Nephron (organoid): ENCODE measurements around the gene COMP.
"Not testable (repeated sequence)": the region's sequence is repeated elsewhere in the genome, so short reads cannot be mapped to it uniquely, and the experiment has no call there.

ENCODE experiments used
- H3K27ac Mint-ChIP-seq, 3 experiments: 2 replicates each; pipeline ENCODE4 v1.8.0; 2020; ENCODE audit warnings: mixed read lengths in 3 of 3, mild to moderate bottlenecking in 2 of 3, moderate library complexity in 1 of 3
- H3K27me3 Mint-ChIP-seq: 2 replicates; pipeline ENCODE4 v1.8.0; 2021; ENCODE audit warnings: low read depth, mild to moderate bottlenecking, moderate library complexity, mixed read lengths
- H3K36me3 Mint-ChIP-seq: 2 replicates; pipeline ENCODE4 v1.8.0; 2020; ENCODE audit warnings: low read depth, mixed read lengths
- H3K4me1 Mint-ChIP-seq: 2 replicates; pipeline ENCODE4 v1.8.0; 2020; ENCODE audit warnings: mixed read lengths
- H3K4me3 Mint-ChIP-seq, 3 experiments: 2 replicates each; pipeline ENCODE4 v1.8.0; 2020; ENCODE audit warnings: mild to moderate bottlenecking in 3 of 3, mixed read lengths in 3 of 3, moderate library complexity in 2 of 3
- H3K9me3 Mint-ChIP-seq: 2 replicates; pipeline ENCODE4 v1.8.0; 2020; ENCODE audit warnings: mixed read lengths
- TF ChIP-seq, protein P1 (sequence below), 3 experiments: fragments of 200-600 bp; sonication (generic); IDR thresholded peaks; one replicate each; pipeline ENCODE4 v1.5.0; 2021; ENCODE audit warnings: antibody characterized with exemption in 3 of 3; ENCODE audit not compliant: unreplicated experiment in 3 of 3

Gene COMP

DNA sequence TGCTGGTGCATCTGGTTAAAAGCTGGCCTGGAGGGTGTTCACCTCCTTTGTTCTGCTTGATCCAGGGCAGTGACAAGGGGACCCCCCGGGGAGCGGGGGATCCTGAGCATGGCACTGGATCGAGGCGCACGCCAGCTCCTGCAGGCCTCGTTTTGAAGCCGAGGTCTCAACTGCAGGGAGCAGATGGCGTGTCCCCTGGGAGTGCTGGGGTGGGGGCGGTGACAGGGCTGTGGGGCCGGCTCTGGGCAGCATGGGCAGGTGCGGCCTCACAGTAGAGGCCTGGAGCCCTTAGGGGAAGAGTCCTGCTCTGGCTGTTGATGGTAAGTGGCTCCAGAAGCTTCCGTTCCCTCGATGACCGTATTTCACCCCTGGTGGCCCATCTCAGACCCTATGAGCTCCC is 55.8 kb downstream of the COMP start:
- Mint-ChIP-seq H3K4me3 (no peak overlapping the region), H3K27ac (peak overlapping the region in 1 of 3 experiments; percentile 53), H3K9me3 (no peaks in the 10 kb centered on the region), H3K27me3 (peaks cover 9% of the 10 kb centered on the region), H3K4me1 (peaks cover 39% of the 10 kb centered on the region), H3K36me3 (no peaks in the 10 kb centered on the region)
- TF ChIP-seq, protein P1, sequence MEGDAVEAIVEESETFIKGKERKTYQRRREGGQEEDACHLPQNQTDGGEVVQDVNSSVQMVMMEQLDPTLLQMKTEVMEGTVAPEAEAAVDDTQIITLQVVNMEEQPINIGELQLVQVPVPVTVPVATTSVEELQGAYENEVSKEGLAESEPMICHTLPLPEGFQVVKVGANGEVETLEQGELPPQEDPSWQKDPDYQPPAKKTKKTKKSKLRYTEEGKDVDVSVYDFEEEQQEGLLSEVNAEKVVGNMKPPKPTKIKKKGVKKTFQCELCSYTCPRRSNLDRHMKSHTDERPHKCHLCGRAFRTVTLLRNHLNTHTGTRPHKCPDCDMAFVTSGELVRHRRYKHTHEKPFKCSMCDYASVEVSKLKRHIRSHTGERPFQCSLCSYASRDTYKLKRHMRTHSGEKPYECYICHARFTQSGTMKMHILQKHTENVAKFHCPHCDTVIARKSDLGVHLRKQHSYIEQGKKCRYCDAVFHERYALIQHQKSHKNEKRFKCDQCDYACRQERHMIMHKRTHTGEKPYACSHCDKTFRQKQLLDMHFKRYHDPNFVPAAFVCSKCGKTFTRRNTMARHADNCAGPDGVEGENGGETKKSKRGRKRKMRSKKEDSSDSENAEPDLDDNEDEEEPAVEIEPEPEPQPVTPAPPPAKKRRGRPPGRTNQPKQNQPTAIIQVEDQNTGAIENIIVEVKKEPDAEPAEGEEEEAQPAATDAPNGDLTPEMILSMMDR (IDR thresholded peaks at IDR 0.05; ENCODE audit: unreplicated experiment in 3 of 3) = no peak

DNA sequence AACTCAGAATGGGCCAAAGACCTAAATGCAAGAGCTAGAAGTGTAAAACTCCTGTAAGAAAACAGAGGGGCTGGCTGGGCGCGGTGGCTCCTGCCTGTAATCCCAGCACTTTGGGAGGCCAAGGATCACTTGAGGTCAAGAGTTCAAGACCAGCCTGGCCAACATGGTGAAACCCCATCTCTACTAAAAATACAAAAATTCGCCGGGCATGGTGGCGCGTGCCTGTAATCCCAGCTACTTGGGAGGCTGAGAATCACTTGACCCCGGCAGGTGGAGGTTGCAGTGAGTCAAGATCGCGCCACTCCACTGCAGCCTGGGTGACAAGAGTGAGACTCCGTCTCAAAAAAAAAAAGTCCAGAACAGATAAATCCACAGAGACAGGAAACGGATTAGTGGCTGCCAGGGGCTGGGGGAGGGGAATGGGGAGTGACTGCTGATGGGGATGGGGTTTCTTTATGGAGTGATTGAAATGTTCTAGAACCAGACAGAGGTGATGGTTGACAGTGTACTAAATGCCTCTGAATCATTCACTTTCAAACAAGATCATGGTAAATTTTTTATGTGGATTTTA is 57.3 kb downstream of the COMP start:
- not testable (repeated sequence) for H3K9me3 Mint-ChIP-seq, H3K36me3 Mint-ChIP-seq, H3K27me3 Mint-ChIP-seq
- Mint-ChIP-seq H3K4me3 (peak overlapping the region in 2 of 3 experiments; percentile 43 to 51), H3K27ac (peak overlapping the region; percentile 67 to 88 (median 76)), H3K4me1 (peaks cover 39% of the 10 kb centered on the region)

DNA sequence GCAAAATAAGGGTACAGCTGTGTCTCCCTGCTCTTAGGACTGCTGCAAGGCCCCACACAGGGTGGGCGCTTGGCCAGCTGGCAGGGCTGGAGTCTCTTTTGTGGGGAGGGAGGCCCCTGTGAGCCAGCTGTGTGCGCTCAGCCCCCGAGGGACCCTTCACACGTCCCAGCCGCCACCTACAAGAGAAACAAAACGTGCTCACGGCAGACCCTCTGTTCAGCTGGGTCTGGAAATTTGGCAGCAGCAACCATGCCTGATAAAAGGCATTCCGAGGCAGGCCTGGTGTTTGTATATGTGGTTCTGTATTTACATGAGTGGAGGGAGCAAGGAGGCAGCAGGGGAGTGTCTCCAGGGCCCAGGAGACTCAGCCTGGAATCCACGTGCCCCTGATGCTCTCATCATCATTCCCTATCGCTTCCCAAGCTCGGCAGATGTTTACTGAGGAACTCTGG is 57.9 kb downstream of the COMP start:
- TF ChIP-seq, protein P1 (IDR thresholded peaks at IDR 0.05; ENCODE audit: unreplicated experiment in 3 of 3) = no peak
- peaks cover 39% of the 10 kb centered on the region for H3K4me1 Mint-ChIP-seq
- H3K27me3 Mint-ChIP-seq = peaks cover 5% of the 10 kb centered on the region
- no peaks in the 10 kb centered on the region for H3K9me3 Mint-ChIP-seq
- H3K4me3 Mint-ChIP-seq = peak overlapping the region in 2 of 3 experiments; percentile 43 to 51
- H3K27ac Mint-ChIP-seq = peak overlapping the region; percentile 67 to 88 (median 76)
- no peaks in the 10 kb centered on the region for H3K36me3 Mint-ChIP-seq
